PC-3 (cell line): ENCODE measurements around the gene HHAT. TPM values are rescaled to one million over a fixed set of nuclear protein-coding genes. Genes with fewer than 3 reads are reported as not detected.
A peak's percentile ranks its signal among the peaks of the same experiment; 100 is the strongest.

Experiments used
- ATAC-seq: fragments of 200-7000 bp; cut with Tn5 transposase; 2 replicates; pipeline ENCODE4 v1.9.1; 2020; ENCODE audit warnings: mild to moderate bottlenecking, moderate library complexity
- BruUV-seq: library from RNA; stranded (reverse); fragments of 400-500 nt; replicated peaks from 2 replicates; lab custom pipeline; 2021; lab: Mats Ljungman, UMichigan
- CTCF ChIA-PET: fragments of 300-600 bp; sonication (Branson Sonifier 250); formaldehyde crosslinking; loops from one replicate; lab custom pipeline; 2022; ENCODE audit warnings: antibody characterized with exemption; lab: Charles Lee
- POLR2A ChIA-PET: fragments of 300-600 bp; sonication (Branson Sonifier 250); formaldehyde crosslinking; loops from one replicate; lab custom pipeline; 2022; ENCODE audit warnings: antibody characterized with exemption; ENCODE audit not compliant: unreplicated experiment; lab: Charles Lee
- DNase-seq: peaks from one replicate; pipeline ENCODE4 v3.0.0-alpha.2; 2015
- H2AFZ ChIP-seq: fragments of 300-600 bp; sonication (generic); 2 replicates; pipeline ENCODE4 v1.6.0; 2016; ENCODE audit warnings: antibody characterized with exemption, low read length
- H3F3A ChIP-seq: fragments of 300-600 bp; sonication (generic); one replicate; pipeline ENCODE4 v1.6.0; 2017; ENCODE audit warnings: antibody characterized with exemption, low read length, control low read depth, mild to moderate bottlenecking; ENCODE audit not compliant: unreplicated experiment
- H3K27ac ChIP-seq: fragments of 300-600 bp; sonication (generic); 2 replicates; pipeline ENCODE4 v1.5.1; 2016; ENCODE audit warnings: mild to moderate bottlenecking, low read length
- H3K27me3 ChIP-seq: fragments of 300-600 bp; sonication (generic); 2 replicates; pipeline ENCODE4 v1.6.1; 2016; ENCODE audit warnings: low read length, mixed read lengths
- H3K36me3 ChIP-seq: fragments of 300-600 bp; sonication (generic); 2 replicates; pipeline ENCODE4 v1.6.1; 2016; ENCODE audit warnings: low read depth, mixed run types, low read length, mixed read lengths
- H3K4me1 ChIP-seq: fragments of 300-600 bp; sonication (generic); 2 replicates; pipeline ENCODE4 v1.5.1; 2016; ENCODE audit warnings: low read length; ENCODE audit not compliant: insufficient read depth
- H3K4me2 ChIP-seq: fragments of 300-600 bp; sonication (generic); 2 replicates; pipeline ENCODE4 v1.6.0; 2016; ENCODE audit warnings: low read length
- H3K4me3 ChIP-seq: fragments of 300-600 bp; sonication (generic); 2 replicates; pipeline ENCODE4 v1.5.1; 2016; ENCODE audit warnings: mild to moderate bottlenecking, low read length, mixed read lengths
- H3K79me2 ChIP-seq: fragments of 300-600 bp; sonication (generic); 2 replicates; pipeline ENCODE4 v1.6.1; 2017; ENCODE audit warnings: low read length, mixed read lengths
- H3K9ac ChIP-seq: fragments of 300-600 bp; sonication (generic); 2 replicates; pipeline ENCODE4 v1.6.0; 2016; ENCODE audit warnings: mild to moderate bottlenecking, low read length
- H3K9me2 ChIP-seq: fragments of 300-600 bp; sonication (generic); replicated peaks from 2 replicates; pipeline ENCODE4 v1.6.1; 2016; ENCODE audit warnings: mixed run types, low read length, mixed read lengths
- H3K9me3 ChIP-seq: fragments of 300-600 bp; sonication (generic); 2 replicates; pipeline ENCODE4 v1.6.1; 2016; ENCODE audit warnings: low read length, mixed read lengths
- H4K20me1 ChIP-seq: fragments of 300-600 bp; sonication (generic); 2 replicates; pipeline ENCODE4 v1.6.1; 2016; ENCODE audit warnings: low read length, mixed read lengths
- CTCF ChIP-seq: fragments of 300-600 bp; sonication (generic); conservative IDR thresholded peaks from 2 replicates; pipeline ENCODE4 v1.5.1; 2017; ENCODE audit warnings: antibody characterized with exemption, low read depth, mild to moderate bottlenecking, low read length
- EZH2 ChIP-seq: fragments of 300-600 bp; sonication (generic); IDR thresholded peaks from one replicate; pipeline ENCODE4 v1.6.1; 2017; ENCODE audit warnings: antibody characterized with exemption, mild to moderate bottlenecking, low read length; ENCODE audit not compliant: unreplicated experiment
- EZH2phosphoT487 ChIP-seq: fragments of 300-600 bp; sonication (generic); IDR thresholded peaks from 2 replicates; pipeline ENCODE4 v1.6.1; 2018; ENCODE audit warnings: mild to moderate bottlenecking, antibody characterized with exemption, low read length, borderline replicate concordance
- intact Hi-C: fragments of 100-400 bp; cut with micrococcal nuclease; formaldehyde crosslinking; loops from 2 replicates; pipeline ENCODE4 v1.9.0; 2023
- total RNA-seq: library from RNA; depleted of rRNA; stranded (reverse); fragments of >200 nt; gene quantifications from 2 replicates; pipeline ENCODE4 v1.2.3, GENCODE V29; 2014

Gene HHAT
- total RNA-seq, 1 experiment from 2014 or later, result 3.4 TPM

GRCh38 chr1:210582205-210582970 lies 253.7 kb downstream of the HHAT start:
- Histone ChIP-seq H3K36me3 (no peaks in the 10 kb centered on the region), H3K4me3 (no peak overlapping the region), H3K9me3 (no peaks in the 10 kb centered on the region), H3K27ac (no peak overlapping the region), H3K27me3 (peaks cover 7% of the 10 kb centered on the region; the same call in 1 of the 2 replicates), H2AFZ (no peak overlapping the region), H3K4me1 (no peaks in the 10 kb centered on the region), H4K20me1 (no peaks in the 10 kb centered on the region), H3K79me2 (no peaks in the 10 kb centered on the region), H3K4me2 (no peak overlapping the region), H3F3A (no peaks in the 10 kb centered on the region), H3K9me2 (no peaks in the 10 kb centered on the region), H3K9ac (no peak overlapping the region)
- ATAC-seq (no peak), DNase-seq (no peak)
- intact Hi-C loops, result no loop called here
- no peak for TF ChIP-seq EZH2
- TF ChIP-seq EZH2phosphoT487, result no peak
- TF ChIP-seq CTCF, result no peak
- no TSS peak for BruUV-seq
- CTCF ChIA-PET, result no interaction called here
- POLR2A ChIA-PET, result no interaction called here

- no TSS peak for BruUV-seq
- H3K27ac ChIP-seq, result no peak overlapping the region
- H3K4me3 ChIP-seq, result no peak overlapping the region
- no peaks in the 10 kb centered on the region for H3K9me2 ChIP-seq
- H2AFZ ChIP-seq, result no peak overlapping the region
- no peaks in the 10 kb centered on the region for H4K20me1 ChIP-seq
- POLR2A ChIA-PET, result interaction anchor here (0.6 kb wide), 1 partner anchor 22 kb away, joined by 3 read pairs; no protein-coding TSS in a partner anchor
- peaks cover 4% of the 10 kb centered on the region; the same call in 1 of the 2 replicates for H3K27me3 ChIP-seq
- H3K9me3 ChIP-seq, result no peaks in the 10 kb centered on the region
- ATAC-seq (peak; percentile 97), DNase-seq (peak; percentile 93)
- no peaks in the 10 kb centered on the region for H3K4me1 ChIP-seq
- CTCF ChIA-PET, result no interaction called here
- intact Hi-C loops, result loop anchor here (1.0 to 2.0 kb wide), 3 partner anchors 136 to 551 kb away; no protein-coding TSS in a partner anchor
- H3K36me3 ChIP-seq, result no peaks in the 10 kb centered on the region
- TF ChIP-seq CTCF (peak; percentile 92), EZH2 (no peak), EZH2phosphoT487 (no peak)
- no peaks in the 10 kb centered on the region for H3K79me2 ChIP-seq
- no peak overlapping the region for H3K4me2 ChIP-seq
- H3K9ac ChIP-seq, result no peak overlapping the region
- H3F3A ChIP-seq, result no peaks in the 10 kb centered on the region
Measured at GRCh38 chr1:210584439-210585113, 255.9 kb downstream of the HHAT start.

- no peak overlapping the region for H3K4me3 ChIP-seq
- no peaks in the 10 kb centered on the region for H3F3A ChIP-seq
- ATAC-seq (no peak), DNase-seq (no peak)
- intact Hi-C loops, result no loop called here
- BruUV-seq, result no TSS peak
- no peaks in the 10 kb centered on the region for H3K36me3 ChIP-seq
- no peak overlapping the region for H2AFZ ChIP-seq
- H3K9ac ChIP-seq, result no peak overlapping the region
- POLR2A ChIA-PET, result no interaction called here
- no peaks in the 10 kb centered on the region for H3K9me2 ChIP-seq
- H3K9me3 ChIP-seq, result no peaks in the 10 kb centered on the region
- H3K4me1 ChIP-seq, result no peaks in the 10 kb centered on the region
- H3K4me2 ChIP-seq, result no peak overlapping the region
- no peaks in the 10 kb centered on the region for H3K27me3 ChIP-seq
- TF ChIP-seq EZH2 (no peak), CTCF (no peak), EZH2phosphoT487 (no peak)
- H4K20me1 ChIP-seq, result no peaks in the 10 kb centered on the region
- H3K27ac ChIP-seq, result no peak overlapping the region
- no peaks in the 10 kb centered on the region for H3K79me2 ChIP-seq
- CTCF ChIA-PET, result no interaction called here
Measured at GRCh38 chr1:210586771-210587170, 258.1 kb downstream of the HHAT start.
